ENCODE results near the gene MLIP. TPM values are rescaled to one million over a fixed set of nuclear protein-coding genes. Genes with fewer than 3 reads are reported as not detected.

MLIP gene
- total and polyA plus RNA-seq, 7 experiments from 2014 or later: not detected

- Histone ChIP-seq H3K4me3 (ENCODE audit: low read length) (no peak overlapping the region), H3K27ac (ENCODE audit: low read depth, low read length) (no peak overlapping the region), H3K4me1 (ENCODE audit: control insufficient read depth in 2 of 2, insufficient read depth in 2 of 2, low read length in 2 of 2) (no peaks in the 10 kb centered on the region), H3K36me3 (ENCODE audit: control insufficient read depth in 2 of 3, insufficient read depth in 3 of 3, low read length in 3 of 3) (no peaks in the 10 kb centered on the region), H3K27me3 (ENCODE audit: control insufficient read depth in 2 of 2, insufficient read depth in 2 of 2, low read length in 2 of 2) (no peaks in the 10 kb centered on the region), H3K9me3 (ENCODE audit: control insufficient read depth in 2 of 3, low read length in 3 of 3) (no peaks in the 10 kb centered on the region)
- no peaks in the 10 kb centered on the region for H3K36me3 Mint-ChIP-seq
- DNase-seq (no peak), ATAC-seq (no peak)
- H3K9me3 Mint-ChIP-seq: peaks cover 0 to 9% (median 0%) of the 10 kb centered on the region in 11 donors
- no peaks in the 10 kb centered on the region for H3K27me3 Mint-ChIP-seq
- no peak overlapping the region for H3K27ac Mint-ChIP-seq
- no peaks in the 10 kb centered on the region for H3K4me1 Mint-ChIP-seq
- ChIA-PET CTCF (no interaction called here), POLR2A (no interaction called here)
- no peak overlapping the region for H3K4me3 Mint-ChIP-seq
- intact Hi-C loops (cut with micrococcal nuclease): no loop called here
Measured at GRCh38 chr6:54234539-54234938, 123.3 kb downstream of the MLIP start.

- CTCF ChIA-PET: no interaction called here
- intact Hi-C loops (cut with micrococcal nuclease): no loop called here
- H3K36me3 ChIP-seq (ENCODE audit: control insufficient read depth in 2 of 3, insufficient read depth in 3 of 3, low read length in 3 of 3): no peaks in the 10 kb centered on the region
- DNase-seq (no peak), ATAC-seq (no peak)
- H3K4me1 ChIP-seq (ENCODE audit: control insufficient read depth in 2 of 2, insufficient read depth in 2 of 2, low read length in 2 of 2): no peaks in the 10 kb centered on the region
- no peaks in the 10 kb centered on the region for H3K27me3 ChIP-seq (ENCODE audit: control insufficient read depth in 2 of 2, insufficient read depth in 2 of 2, low read length in 2 of 2)
- Mint-ChIP-seq H3K36me3 (no peaks in the 10 kb centered on the region), H3K27ac (peak overlapping the region in 1 of 9 donors; percentile 41), H3K4me1 (no peaks in the 10 kb centered on the region), H3K9me3 (peaks cover 0 to 5% (median 0%) of the 10 kb centered on the region in 11 donors), H3K4me3 (no peak overlapping the region), H3K27me3 (no peaks in the 10 kb centered on the region)
- H3K27ac ChIP-seq (ENCODE audit: low read depth, low read length): no peak overlapping the region
- POLR2A ChIA-PET: no interaction called here
- no peak overlapping the region for H3K4me3 ChIP-seq (ENCODE audit: low read length)
- no peaks in the 10 kb centered on the region for H3K9me3 ChIP-seq (ENCODE audit: control insufficient read depth in 2 of 3, low read length in 3 of 3)
Measured at GRCh38 chr6:54236984-54237383, 125.7 kb downstream of the MLIP start.

GRCh38 chr6:54238396-54238795 is 127.2 kb downstream of the MLIP start:
- DNase-seq (no peak), ATAC-seq (no peak)
- ChIA-PET POLR2A (no interaction called here), CTCF (no interaction called here)
- no peaks in the 10 kb centered on the region for H3K36me3 ChIP-seq (ENCODE audit: control insufficient read depth in 2 of 3, insufficient read depth in 3 of 3, low read length in 3 of 3)
- peaks cover 0 to 2% (median 0%) of the 10 kb centered on the region in 7 donors for H3K4me1 Mint-ChIP-seq
- no peak overlapping the region for H3K27ac Mint-ChIP-seq
- no peaks in the 10 kb centered on the region for H3K36me3 Mint-ChIP-seq
- no peak overlapping the region for H3K4me3 Mint-ChIP-seq
- no peaks in the 10 kb centered on the region for H3K4me1 ChIP-seq (ENCODE audit: control insufficient read depth in 2 of 2, insufficient read depth in 2 of 2, low read length in 2 of 2)
- H3K9me3 ChIP-seq (ENCODE audit: control insufficient read depth in 2 of 3, low read length in 3 of 3): no peaks in the 10 kb centered on the region
- no peaks in the 10 kb centered on the region for H3K27me3 ChIP-seq (ENCODE audit: control insufficient read depth in 2 of 2, insufficient read depth in 2 of 2, low read length in 2 of 2)
- H3K9me3 Mint-ChIP-seq: peaks cover 0 to 4% (median 0%) of the 10 kb centered on the region in 11 donors
- intact Hi-C loops (cut with micrococcal nuclease): no loop called here
- H3K4me3 ChIP-seq (ENCODE audit: low read length): no peak overlapping the region
- H3K27me3 Mint-ChIP-seq: no peaks in the 10 kb centered on the region
- no peak overlapping the region for H3K27ac ChIP-seq (ENCODE audit: low read depth, low read length)

- Histone ChIP-seq H3K4me1 (ENCODE audit: control insufficient read depth in 2 of 2, insufficient read depth in 2 of 2, low read length in 2 of 2) (no peaks in the 10 kb centered on the region), H3K9me3 (ENCODE audit: control insufficient read depth in 2 of 3, low read length in 3 of 3) (no peaks in the 10 kb centered on the region), H3K27me3 (ENCODE audit: control insufficient read depth in 2 of 2, insufficient read depth in 2 of 2, low read length in 2 of 2) (no peaks in the 10 kb centered on the region), H3K27ac (ENCODE audit: low read depth, low read length) (no peak overlapping the region), H3K36me3 (ENCODE audit: control insufficient read depth in 2 of 3, insufficient read depth in 3 of 3, low read length in 3 of 3) (no peaks in the 10 kb centered on the region), H3K4me3 (ENCODE audit: low read length) (no peak overlapping the region)
- intact Hi-C loops (cut with micrococcal nuclease): no loop called here
- Mint-ChIP-seq H3K27me3 (no peaks in the 10 kb centered on the region), H3K27ac (no peak overlapping the region), H3K9me3 (peaks cover 0 to 8% (median 0%) of the 10 kb centered on the region in 11 donors), H3K4me1 (peaks cover 0 to 2% (median 0%) of the 10 kb centered on the region in 7 donors), H3K4me3 (no peak overlapping the region), H3K36me3 (no peaks in the 10 kb centered on the region)
- POLR2A ChIA-PET: no interaction called here
- CTCF ChIA-PET: no interaction called here
- ATAC-seq: no peak
- DNase-seq: no peak
Measured at GRCh38 chr6:54243699-54244098, 132.5 kb downstream of the MLIP start.

- no peaks in the 10 kb centered on the region for H3K36me3 Mint-ChIP-seq
- ATAC-seq: no peak
Measured at GRCh38 chr6:54244430-54244829, 133.2 kb downstream of the MLIP start.

GRCh38 chr6:54245265-54245664 is 134.0 kb downstream of the MLIP start:
- Mint-ChIP-seq H3K4me3 (no peak overlapping the region), H3K27me3 (no peaks in the 10 kb centered on the region), H3K4me1 (peaks cover 0 to 2% (median 0%) of the 10 kb centered on the region in 7 donors), H3K36me3 (no peaks in the 10 kb centered on the region), H3K9me3 (peaks cover 0 to 8% (median 0%) of the 10 kb centered on the region in 11 donors), H3K27ac (no peak overlapping the region)
- intact Hi-C loops (cut with micrococcal nuclease): no loop called here
- ATAC-seq: no peak
- H3K27ac ChIP-seq (ENCODE audit: low read depth, low read length): no peak overlapping the region
- no peak overlapping the region for H3K4me3 ChIP-seq (ENCODE audit: low read length)
- DNase-seq: no peak
- CTCF ChIA-PET: interaction anchor here (0.6 kb wide), 1 partner anchor 953 kb away, joined by 4 read pairs; no protein-coding TSS in a partner anchor
- no peaks in the 10 kb centered on the region for H3K4me1 ChIP-seq (ENCODE audit: control insufficient read depth in 2 of 2, insufficient read depth in 2 of 2, low read length in 2 of 2)
- POLR2A ChIA-PET: no interaction called here
- H3K36me3 ChIP-seq (ENCODE audit: control insufficient read depth in 2 of 3, insufficient read depth in 3 of 3, low read length in 3 of 3): no peaks in the 10 kb centered on the region
- H3K9me3 ChIP-seq (ENCODE audit: control insufficient read depth in 2 of 3, low read length in 3 of 3): no peaks in the 10 kb centered on the region
- H3K27me3 ChIP-seq (ENCODE audit: control insufficient read depth in 2 of 2, insufficient read depth in 2 of 2, low read length in 2 of 2): no peaks in the 10 kb centered on the region

More at GRCh38 chr6:54244430-54244829, 133.2 kb downstream of the MLIP start:
- CTCF ChIA-PET: no interaction called here
- Histone ChIP-seq H3K36me3 (ENCODE audit: control insufficient read depth in 2 of 3, insufficient read depth in 3 of 3, low read length in 3 of 3) (no peaks in the 10 kb centered on the region), H3K27ac (ENCODE audit: low read depth, low read length) (no peak overlapping the region), H3K4me1 (ENCODE audit: control insufficient read depth in 2 of 2, insufficient read depth in 2 of 2, low read length in 2 of 2) (no peaks in the 10 kb centered on the region), H3K9me3 (ENCODE audit: control insufficient read depth in 2 of 3, low read length in 3 of 3) (no peaks in the 10 kb centered on the region), H3K27me3 (ENCODE audit: control insufficient read depth in 2 of 2, insufficient read depth in 2 of 2, low read length in 2 of 2) (no peaks in the 10 kb centered on the region), H3K4me3 (ENCODE audit: low read length) (no peak overlapping the region)
- DNase-seq: no peak
- POLR2A ChIA-PET: no interaction called here
- Mint-ChIP-seq H3K4me1 (peaks cover 0 to 2% (median 0%) of the 10 kb centered on the region in 7 donors), H3K27ac (no peak overlapping the region), H3K9me3 (peaks cover 0 to 8% (median 0%) of the 10 kb centered on the region in 11 donors), H3K4me3 (no peak overlapping the region), H3K27me3 (no peaks in the 10 kb centered on the region)
- intact Hi-C loops (cut with micrococcal nuclease): no loop called here

GRCh38 chr6:54248319-54248718 is 137.1 kb downstream of the MLIP start:
- Histone ChIP-seq H3K4me1 (ENCODE audit: control insufficient read depth in 2 of 2, insufficient read depth in 2 of 2, low read length in 2 of 2) (no peaks in the 10 kb centered on the region), H3K36me3 (ENCODE audit: control insufficient read depth in 2 of 3, insufficient read depth in 3 of 3, low read length in 3 of 3) (no peaks in the 10 kb centered on the region), H3K4me3 (ENCODE audit: low read length) (no peak overlapping the region), H3K27me3 (ENCODE audit: control insufficient read depth in 2 of 2, insufficient read depth in 2 of 2, low read length in 2 of 2) (no peaks in the 10 kb centered on the region), H3K27ac (ENCODE audit: low read depth, low read length) (no peak overlapping the region), H3K9me3 (ENCODE audit: control insufficient read depth in 2 of 3, low read length in 3 of 3) (no peaks in the 10 kb centered on the region)
- H3K36me3 Mint-ChIP-seq: no peaks in the 10 kb centered on the region
- intact Hi-C loops (cut with micrococcal nuclease): no loop called here
- ATAC-seq (no peak), DNase-seq (no peak)
- CTCF ChIA-PET: no interaction called here
- peaks cover 0 to 8% (median 0%) of the 10 kb centered on the region in 11 donors for H3K9me3 Mint-ChIP-seq
- no peak overlapping the region for H3K27ac Mint-ChIP-seq
- H3K4me3 Mint-ChIP-seq: no peak overlapping the region
- POLR2A ChIA-PET: no interaction called here
- no peaks in the 10 kb centered on the region for H3K4me1 Mint-ChIP-seq
- H3K27me3 Mint-ChIP-seq: no peaks in the 10 kb centered on the region

All from naive thymus-derived CD4-positive, alpha-beta T cell (primary cell).